GM11168 (cell line): ENCODE measurements around the gene TAGLN.

ENCODE experiments used
- in situ Hi-C: fragments of 300-500 bp; cut with MboI; formaldehyde crosslinking; loops from one replicate; pipeline ENCODE4 v1.12.0; 2022; ENCODE audit warnings: low sequenced_read_pairs; ENCODE audit not compliant: unreplicated experiment

The TAGLN gene

GRCh38 chr11:117195258-117195657 is 3.9 kb upstream of the TAGLN start:
- in situ Hi-C loops, result no loop called here

- in situ Hi-C loops, result no loop called here
Observed at GRCh38 chr11:117195761-117196160, 3.4 kb upstream of the TAGLN start.

DNA sequence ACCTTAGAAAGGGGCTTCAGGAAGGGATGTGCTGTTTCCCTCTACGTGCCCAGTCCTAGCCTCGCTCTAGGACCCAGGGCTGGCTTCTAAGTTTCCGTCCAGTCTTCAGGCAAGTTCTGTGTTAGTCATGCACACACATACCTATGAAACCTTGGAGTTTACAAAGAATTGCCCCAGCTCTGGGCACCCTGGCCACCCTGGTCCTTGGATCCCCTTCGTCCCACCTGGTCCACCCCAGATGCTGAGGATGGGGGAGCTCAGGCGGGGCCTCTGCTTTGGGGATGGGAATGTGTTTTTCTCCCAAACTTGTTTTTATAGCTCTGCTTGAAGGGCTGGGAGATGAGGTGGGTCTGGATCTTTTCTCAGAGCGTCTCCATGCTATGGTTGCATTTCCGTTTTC is 2.2 kb upstream of the TAGLN start:
- in situ Hi-C loops, result no loop called here

- in situ Hi-C loops, result no loop called here
Observed at GRCh38 chr11:117197516-117198456, 1.4 kb upstream of the TAGLN start.

DNA sequence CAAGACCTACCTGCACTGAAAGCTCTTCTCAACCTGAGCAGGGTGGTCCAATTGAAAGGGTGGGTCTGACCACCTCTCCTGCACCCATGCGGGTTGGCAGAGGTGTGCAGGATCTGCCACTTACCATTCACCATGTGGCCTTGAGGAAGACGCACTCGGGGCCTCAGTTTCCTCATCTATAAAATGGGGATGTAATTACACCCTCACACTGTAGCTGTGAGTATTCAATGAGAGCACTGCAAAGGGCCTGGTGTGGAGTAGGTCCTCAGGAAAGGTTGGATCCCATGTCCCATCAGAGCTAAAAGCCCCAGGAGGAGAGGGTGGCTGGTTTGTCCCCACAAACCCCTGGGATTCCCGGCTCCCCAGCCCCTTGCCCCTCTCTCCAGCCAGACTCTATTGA is 557 bp upstream of the TAGLN start:
- in situ Hi-C loops, result no loop called here

- in situ Hi-C loops, result no loop called here
Observed at GRCh38 chr11:117199916-117200812, 994 bp downstream of the TAGLN start.

- in situ Hi-C loops, result no loop called here
Observed at GRCh38 chr11:117200813-117201657, 1.9 kb downstream of the TAGLN start.

DNA sequence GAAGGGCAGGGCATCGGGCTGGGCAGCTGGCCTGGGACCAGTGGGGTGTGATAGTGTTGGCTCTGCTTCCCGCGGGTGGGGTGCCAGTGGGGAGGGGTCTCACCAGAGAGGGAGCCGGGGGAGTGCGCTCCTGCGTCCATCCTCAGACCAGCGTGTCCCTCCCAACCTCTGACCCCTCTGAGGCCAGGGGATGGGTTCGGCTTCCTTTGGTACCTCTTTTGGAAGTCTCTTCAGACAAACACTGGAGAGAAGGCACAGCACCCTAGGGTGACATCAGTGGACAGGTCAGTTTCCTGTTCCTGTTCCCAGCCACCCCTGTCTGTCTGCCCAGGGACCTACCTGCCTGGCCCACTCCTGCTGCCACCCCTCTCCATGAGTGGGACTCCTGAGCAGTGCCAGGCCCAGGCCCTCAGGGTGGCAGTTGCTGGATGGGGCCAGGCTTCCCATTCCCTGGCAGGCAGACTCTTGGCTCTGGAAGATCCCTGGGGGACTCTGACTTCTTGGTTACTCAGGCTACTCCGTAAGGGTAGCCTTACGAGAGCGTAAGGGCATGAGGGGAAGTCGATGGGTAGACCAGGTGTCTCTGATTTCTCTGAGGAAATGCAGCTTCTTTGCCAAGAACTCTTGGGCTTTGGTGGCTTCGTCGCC is 2.6 kb downstream of the TAGLN start:
- in situ Hi-C loops, result no loop called here

DNA sequence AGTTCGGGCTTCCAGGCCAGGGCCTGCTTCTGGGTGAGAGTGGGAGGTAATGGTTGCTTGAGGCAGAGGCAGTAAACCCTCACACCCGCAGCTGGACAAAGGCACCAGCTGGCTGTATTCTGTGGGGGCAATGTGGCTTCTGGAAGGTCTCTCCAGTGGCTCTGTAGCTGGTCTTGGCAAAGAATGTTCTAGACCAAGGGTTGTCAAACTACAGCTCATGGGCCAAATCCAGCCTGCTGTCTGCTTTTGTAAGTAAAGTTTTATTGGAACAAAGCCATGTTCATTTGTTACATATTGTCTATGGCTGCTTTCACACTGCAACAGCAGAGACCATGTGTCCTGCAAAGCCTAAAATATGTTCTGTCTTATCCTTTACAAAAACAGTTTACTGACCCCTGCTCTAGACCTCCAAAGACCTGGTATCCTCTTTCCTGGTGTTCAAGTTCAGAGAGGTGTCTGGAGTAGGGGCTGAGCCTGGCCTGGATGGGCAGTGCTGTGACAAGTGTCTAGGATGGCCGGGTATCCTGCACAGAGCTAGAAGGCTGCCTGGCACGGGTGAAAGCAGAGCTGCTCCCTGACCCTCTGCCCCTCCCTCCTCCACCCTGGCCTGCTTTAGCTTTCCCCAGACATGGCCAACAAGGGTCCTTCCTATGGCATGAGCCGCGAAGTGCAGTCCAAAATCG is 3.4 kb downstream of the TAGLN start:
- in situ Hi-C loops, result no loop called here

DNA sequence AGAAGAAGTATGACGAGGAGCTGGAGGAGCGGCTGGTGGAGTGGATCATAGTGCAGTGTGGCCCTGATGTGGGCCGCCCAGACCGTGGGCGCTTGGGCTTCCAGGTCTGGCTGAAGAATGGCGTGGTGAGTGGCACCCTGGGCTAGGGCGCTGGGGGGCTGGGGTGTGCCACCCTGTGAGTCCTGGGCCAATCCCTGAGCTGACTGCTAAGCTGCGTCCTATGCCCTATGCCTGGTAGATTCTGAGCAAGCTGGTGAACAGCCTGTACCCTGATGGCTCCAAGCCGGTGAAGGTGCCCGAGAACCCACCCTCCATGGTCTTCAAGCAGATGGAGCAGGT is 3.9 kb downstream of the TAGLN start:
- in situ Hi-C loops, result no loop called here

GRCh38 chr11:117204283-117205080 is 5.3 kb downstream of the TAGLN start:
- in situ Hi-C loops, result loop anchor here (5.0 kb wide), 1 partner anchor 67 kb away; no protein-coding TSS in a partner anchor

- in situ Hi-C loops, result loop anchor here (5.0 kb wide), 1 partner anchor 68 kb away; no protein-coding TSS in a partner anchor
Observed at GRCh38 chr11:117205211-117205818, 6.1 kb downstream of the TAGLN start.

GRCh38 chr11:117206111-117206510 is 6.9 kb downstream of the TAGLN start:
- in situ Hi-C loops, result loop anchor here (5.0 kb wide), 1 partner anchor 69 kb away; no protein-coding TSS in a partner anchor

DNA sequence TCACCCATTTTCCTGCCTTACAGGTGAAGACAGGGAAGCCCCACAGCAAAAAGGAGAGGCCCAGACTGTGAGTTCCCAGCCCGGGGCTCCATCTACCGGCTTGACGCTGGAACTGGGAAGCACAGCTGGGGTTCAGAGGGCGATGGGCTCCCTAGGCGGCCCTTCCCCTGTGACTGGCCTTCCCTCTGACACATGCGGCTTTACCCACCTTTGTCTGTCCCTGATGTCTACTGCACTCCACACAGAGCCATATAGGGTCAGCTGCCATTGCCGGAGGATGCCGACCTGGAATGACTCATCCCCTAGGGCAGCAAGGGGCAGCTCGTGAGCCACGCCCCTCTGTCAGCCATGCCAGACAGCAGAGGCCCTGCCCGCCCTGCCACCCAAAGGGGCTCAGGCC is 7.7 kb downstream of the TAGLN start:
- in situ Hi-C loops, result loop anchor here (5.0 kb wide), 1 partner anchor 70 kb away; no protein-coding TSS in a partner anchor

- in situ Hi-C loops, result loop anchor here (5.0 kb wide), 1 partner anchor 70 kb away; no protein-coding TSS in a partner anchor
Observed at GRCh38 chr11:117207481-117207880, 8.3 kb downstream of the TAGLN start.

DNA sequence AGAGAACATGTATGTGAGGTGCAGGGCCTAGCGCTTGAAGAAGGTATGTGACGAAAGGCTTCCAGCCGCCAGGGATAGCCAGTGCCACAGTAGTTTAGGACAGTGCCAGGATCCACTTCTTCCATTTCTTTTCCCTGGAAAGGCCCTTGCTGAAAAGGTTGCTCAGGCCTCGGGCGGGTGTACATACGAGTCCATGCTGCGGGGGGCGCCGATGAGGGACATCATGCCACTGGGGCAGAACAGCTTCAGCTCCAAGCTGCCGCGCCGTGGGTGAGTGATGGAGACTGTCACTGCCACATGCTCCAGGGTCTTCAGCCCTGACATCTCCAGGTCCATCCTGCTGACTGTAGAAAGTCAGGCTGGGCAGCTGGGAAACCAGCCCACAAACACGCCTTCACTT is 9.5 kb downstream of the TAGLN start:
- in situ Hi-C loops, result loop anchor here (5.0 kb wide), 1 partner anchor 71 kb away; no protein-coding TSS in a partner anchor

GRCh38 chr11:117209351-117210125 is 10.4 kb downstream of the TAGLN start:
- in situ Hi-C loops, result loop anchor here (5.0 kb wide), 1 partner anchor 72 kb away; no protein-coding TSS in a partner anchor
